Activated naive CD4-positive, alpha-beta T cell treated with Interleukin-2 at 50 U/mL for 16 hours (primary cell): ENCODE measurements around the gene SERPINB2.
"Not testable (repeated sequence)": the region's sequence is repeated elsewhere in the genome, so short reads cannot be mapped to it uniquely, and the experiment has no call there.

Experiments used
- DNase-seq: peaks from one replicate; pipeline ENCODE4 v3.0.0-alpha.2; 2020

The SERPINB2 gene

DNA sequence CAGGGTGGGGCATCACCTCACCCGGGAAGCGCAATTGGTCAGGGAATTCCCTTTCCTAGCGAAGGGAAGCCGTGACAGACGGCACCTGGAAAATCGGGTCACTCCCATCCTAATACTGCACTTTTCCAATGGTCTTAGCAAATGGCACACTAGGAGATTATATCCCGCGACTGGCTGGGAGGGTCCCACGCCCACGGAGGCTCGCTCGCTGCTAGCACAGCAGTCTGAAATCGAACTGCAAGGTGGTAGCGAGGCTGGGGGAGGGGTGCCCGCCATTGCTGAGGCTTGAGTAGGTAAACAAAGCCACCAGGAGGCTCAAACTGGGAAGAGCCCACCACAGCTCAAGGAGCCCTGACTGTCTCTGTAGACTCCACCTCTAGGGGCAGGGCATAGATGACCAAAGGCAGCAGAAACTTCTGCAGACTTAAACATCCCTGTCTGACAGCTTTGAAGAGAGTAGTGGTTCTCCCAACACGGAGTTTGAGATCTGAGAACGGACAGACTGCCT is 53.1 kb downstream of the SERPINB2 start:
- DNase-seq: not testable (repeated sequence)

DNA sequence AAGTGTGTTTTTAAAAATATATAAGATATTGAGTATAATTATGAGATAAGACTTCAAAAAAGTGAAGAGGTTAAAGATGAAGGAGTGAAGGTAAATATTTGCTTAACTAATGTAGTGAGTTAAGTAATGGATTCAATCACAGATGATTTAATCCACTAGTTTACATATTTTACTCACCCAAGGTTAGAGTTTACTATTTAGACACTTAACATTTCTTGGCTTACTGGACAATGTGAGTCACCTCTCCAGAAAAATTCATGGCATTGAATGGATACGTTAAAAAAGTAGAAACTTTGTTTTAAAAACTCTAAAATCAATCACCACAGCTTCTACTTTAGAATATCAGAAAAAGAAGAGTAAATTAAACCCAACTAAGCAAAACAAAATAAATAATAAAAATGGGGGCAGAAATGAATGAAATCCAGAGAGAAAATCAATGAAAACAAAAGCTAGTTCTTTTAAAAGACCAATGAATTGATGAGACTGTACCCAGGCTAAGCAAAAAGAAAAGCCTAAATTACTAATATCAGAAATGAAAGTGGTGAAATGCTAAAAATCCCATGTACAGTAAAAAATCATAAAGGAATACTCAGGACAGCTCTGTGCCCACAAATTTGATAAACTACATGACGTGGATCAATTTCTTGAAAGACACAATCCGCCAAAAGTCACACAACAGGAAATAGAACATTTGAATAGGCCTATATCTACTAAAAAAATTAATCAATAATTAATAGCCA is 59.7 kb downstream of the SERPINB2 start:
- no peak for DNase-seq

GRCh38 chr18:63949068-63949737 is 61.7 kb downstream of the SERPINB2 start, which contains the start of gene HMSD:
Gene HMSD, plus strand, starts transcription at chr18:63949301. Its CDS starts 4,155 bp downstream, at chr18:63953456.
- peak; percentile 72 for DNase-seq

- peak; percentile 42 for DNase-seq
Measured at GRCh38 chr18:63951302-63951705, 63.8 kb downstream of the SERPINB2 start.
